Measurements from ENCODE around the gene SATB1. TPM values are rescaled to one million over a fixed set of nuclear protein-coding genes. Genes with fewer than 3 reads are reported as not detected.
"Not testable (repeated sequence)": the region's sequence is repeated elsewhere in the genome, so short reads cannot be mapped to it uniquely, and the experiment has no call there.

Gene SATB1
- total RNA-seq = 7.7 TPM

GRCh38 chr3:18424729-18425640 lies at the start of gene SATB1:
Gene SATB1 (minus strand): TSS chr3:18425339. CDS start chr3:18420967, 4,372 bp downstream.
- Histone ChIP-seq H3K27me3 (no peaks in the 10 kb centered on the region), H3K36me3 (no peaks in the 10 kb centered on the region), H3K27ac (peak within 1 kb of the TSS; percentile 74 to 83), H3K4me3 (peak within 1 kb of the TSS; percentile 76 to 78), H3K4me1 (peaks cover 0 to 8% of the 10 kb centered on the region in 2 donors), H3K9me3 (no peaks in the 10 kb centered on the region)
- peak; percentile 27 to 86 for DNase-seq (ENCODE audit: low spot score in 2 of 2)
- intact Hi-C loops (cut with DNase I) = loop anchor here (1.0 to 10.0 kb wide), 5 partner anchors 20 to 1610 kb away; partner anchors contain the start of genes RAB5A and TBC1D5
- TF ChIP-seq, protein P1, sequence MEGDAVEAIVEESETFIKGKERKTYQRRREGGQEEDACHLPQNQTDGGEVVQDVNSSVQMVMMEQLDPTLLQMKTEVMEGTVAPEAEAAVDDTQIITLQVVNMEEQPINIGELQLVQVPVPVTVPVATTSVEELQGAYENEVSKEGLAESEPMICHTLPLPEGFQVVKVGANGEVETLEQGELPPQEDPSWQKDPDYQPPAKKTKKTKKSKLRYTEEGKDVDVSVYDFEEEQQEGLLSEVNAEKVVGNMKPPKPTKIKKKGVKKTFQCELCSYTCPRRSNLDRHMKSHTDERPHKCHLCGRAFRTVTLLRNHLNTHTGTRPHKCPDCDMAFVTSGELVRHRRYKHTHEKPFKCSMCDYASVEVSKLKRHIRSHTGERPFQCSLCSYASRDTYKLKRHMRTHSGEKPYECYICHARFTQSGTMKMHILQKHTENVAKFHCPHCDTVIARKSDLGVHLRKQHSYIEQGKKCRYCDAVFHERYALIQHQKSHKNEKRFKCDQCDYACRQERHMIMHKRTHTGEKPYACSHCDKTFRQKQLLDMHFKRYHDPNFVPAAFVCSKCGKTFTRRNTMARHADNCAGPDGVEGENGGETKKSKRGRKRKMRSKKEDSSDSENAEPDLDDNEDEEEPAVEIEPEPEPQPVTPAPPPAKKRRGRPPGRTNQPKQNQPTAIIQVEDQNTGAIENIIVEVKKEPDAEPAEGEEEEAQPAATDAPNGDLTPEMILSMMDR (IDR thresholded peaks at IDR 0.05) = no peak

DNA sequence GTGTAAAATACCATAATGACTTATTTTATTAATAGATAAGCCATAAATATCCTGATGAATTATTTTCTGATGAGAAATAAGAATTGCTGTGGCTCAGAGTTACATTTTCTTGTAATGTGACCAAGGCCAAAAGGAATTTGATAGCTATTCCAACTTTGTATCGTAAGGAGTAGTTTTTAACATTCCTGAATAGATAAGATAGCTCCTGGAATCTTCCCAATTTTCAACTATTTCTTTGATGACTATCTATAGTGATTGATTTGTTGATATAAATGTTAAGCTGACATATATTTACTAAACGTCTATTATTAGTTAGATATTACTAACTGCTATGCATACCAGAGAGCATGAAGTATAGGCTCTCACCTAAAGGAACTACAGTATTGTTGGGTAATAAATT lies 49.1 kb upstream of the SATB1 start:
- no peaks in the 10 kb centered on the region for H3K4me1 ChIP-seq
- intact Hi-C loops (cut with DNase I) = no loop called here
- no peaks in the 10 kb centered on the region for H3K36me3 ChIP-seq
- TF ChIP-seq, protein P1 (IDR thresholded peaks at IDR 0.05) = no peak
- H3K9me3 ChIP-seq = no peaks in the 10 kb centered on the region
- no peak overlapping the region for H3K27ac ChIP-seq
- H3K4me3 ChIP-seq = no peak overlapping the region
- no peaks in the 10 kb centered on the region for H3K27me3 ChIP-seq
- no peak for DNase-seq (ENCODE audit: low spot score in 2 of 2)

GRCh38 chr3:18469775-18470174 lies 44.6 kb upstream of the SATB1 start:
- Histone ChIP-seq H3K27ac (no peak overlapping the region), H3K36me3 (no peaks in the 10 kb centered on the region), H3K4me3 (no peak overlapping the region), H3K4me1 (no peaks in the 10 kb centered on the region), H3K27me3 (no peaks in the 10 kb centered on the region), H3K9me3 (no peaks in the 10 kb centered on the region)
- TF ChIP-seq, protein P1 (IDR thresholded peaks at IDR 0.05) = no peak
- DNase-seq (ENCODE audit: low spot score in 2 of 2) = no peak
- intact Hi-C loops (cut with DNase I) = no loop called here

GRCh38 chr3:18466136-18466535 lies 41.0 kb upstream of the SATB1 start:
- H3K27me3 ChIP-seq = no peaks in the 10 kb centered on the region
- no peak overlapping the region for H3K4me3 ChIP-seq
- peaks cover 0 to 7% of the 10 kb centered on the region in 2 donors for H3K9me3 ChIP-seq
- no peaks in the 10 kb centered on the region for H3K36me3 ChIP-seq
- TF ChIP-seq, protein P1 (IDR thresholded peaks at IDR 0.05) = no peak
- intact Hi-C loops (cut with DNase I) = no loop called here
- no peak overlapping the region for H3K27ac ChIP-seq
- no peaks in the 10 kb centered on the region for H3K4me1 ChIP-seq
- DNase-seq (ENCODE audit: low spot score in 2 of 2) = no peak

- H3K4me1 ChIP-seq = no peaks in the 10 kb centered on the region
- no peaks in the 10 kb centered on the region for H3K9me3 ChIP-seq
- intact Hi-C loops (cut with DNase I) = no loop called here
- H3K36me3 ChIP-seq = no peaks in the 10 kb centered on the region
- H3K4me3 ChIP-seq = no peak overlapping the region
- H3K27ac ChIP-seq = no peak overlapping the region
- no peak for DNase-seq (ENCODE audit: low spot score in 2 of 2)
- TF ChIP-seq, protein P1 (IDR thresholded peaks at IDR 0.05) = no peak
- no peaks in the 10 kb centered on the region for H3K27me3 ChIP-seq
These were observed 29.6 kb upstream of the SATB1 start for GRCh38 chr3:18454766-18455165.

DNA sequence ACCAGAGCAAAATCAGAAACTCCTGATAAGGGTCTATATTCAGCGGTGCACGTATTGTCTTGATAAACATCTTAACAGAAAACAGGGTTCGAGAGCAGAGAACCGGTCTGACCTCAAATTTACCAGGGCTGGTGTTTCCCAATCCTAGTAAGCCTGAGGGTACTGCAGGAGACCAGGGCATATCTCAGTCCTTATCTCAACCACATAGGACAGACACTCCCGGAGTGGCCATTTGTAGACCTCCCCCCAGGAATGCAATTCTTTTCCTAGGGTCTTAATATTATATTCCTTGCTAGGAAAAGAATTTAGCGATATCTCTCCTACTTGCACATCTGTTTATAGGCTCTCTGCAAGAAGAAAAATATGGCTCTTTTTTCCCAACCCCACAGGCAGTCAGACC lies 24.5 kb upstream of the SATB1 start:
- intact Hi-C loops (cut with DNase I); DNase-seq (ENCODE audit: low spot score in 2 of 2); H3K4me3 ChIP-seq; H3K4me1 ChIP-seq; H3K36me3 ChIP-seq; H3K9me3 ChIP-seq; H3K27me3 ChIP-seq; H3K27ac ChIP-seq: not testable (repeated sequence)

All from ascending aorta (tissue), 2 donors.